HCT116 (cell line): ENCODE data around the gene ARHGAP18. TPM values are rescaled to one million over a fixed set of nuclear protein-coding genes. Genes with fewer than 3 reads are reported as not detected.
A peak's percentile ranks its signal among the peaks of the same experiment; 100 is the strongest.

Experiments
- ATAC-seq: fragments of 200-7000 bp; cut with Tn5 transposase; 2 replicates; pipeline ENCODE4 v1.9.1; 2020; ENCODE audit warnings: mild to moderate bottlenecking, moderate library complexity
- BruUV-seq: library from RNA; stranded (reverse); fragments of 400-500 nt; replicated peaks from 2 replicates; lab custom pipeline; 2021; lab: Mats Ljungman, UMichigan
- CTCF ChIA-PET: fragments of 300-600 bp; sonication (Branson Sonifier 250); formaldehyde crosslinking; loops from one replicate; lab custom pipeline; 2021; ENCODE audit warnings: antibody characterized with exemption; lab: Charles Lee
- POLR2A ChIA-PET: fragments of 300-600, 350-600 bp; sonication (Branson Sonifier 250); formaldehyde crosslinking; loops from one replicate; lab custom pipeline; 2021; ENCODE audit warnings: antibody characterized with exemption; lab: Charles Lee
- RAD21 ChIA-PET, 2 experiments: fragments of 300-600 bp; sonication (Branson Sonifier 250); formaldehyde crosslinking; loops; one replicate each; lab custom pipeline; 2023; ENCODE audit warnings: low total read pairs in 2 of 2; ENCODE audit not compliant: uncharacterized antibody in 2 of 2, unreplicated experiment in 2 of 2, low non-redundant PET in 1 of 2; lab: Charles Lee
- DNase-seq: peaks from one replicate; pipeline ENCODE4 v3.0.0-alpha.2; 2010; ENCODE audit warnings: low read depth, low spot score
- H2AFZ ChIP-seq: fragments of 200-600 bp; shearing (Covaris generic), sonication (generic); 2 replicates; pipeline ENCODE4 v1.6.1; 2017; ENCODE audit warnings: low read depth, mixed run types, mixed read lengths, antibody characterized with exemption, low read length; ENCODE audit not compliant: poor library complexity, severe bottlenecking
- H3K27ac ChIP-seq: 2 replicates; pipeline ENCODE4 v1.5.1; 2012; ENCODE audit warnings: low read depth, low read length
- H3K27me3 ChIP-seq: fragments of 200-600 bp; sonication (generic); 2 replicates; pipeline ENCODE4 v1.6.1; 2016; ENCODE audit warnings: mixed run types, low read length, mixed read lengths; ENCODE audit not compliant: insufficient read depth
- H3K36me3 ChIP-seq, 2 experiments: fragments of 200-500 bp in 1 of 2; fragments of 200-600 bp in 1 of 2; sonication (Bioruptor generic) in 1 of 2; sonication (generic) in 1 of 2; 2 replicates each; pipeline versions ENCODE4 v1.5.1 to v1.6.1; 2014 to 2016; ENCODE audit warnings: low read length in 2 of 2, inconsistent platforms in 1 of 2, mixed read lengths in 1 of 2, mixed run types in 1 of 2; ENCODE audit not compliant: insufficient read depth in 2 of 2, control insufficient read depth in 1 of 2
- H3K4me1 ChIP-seq, 2 experiments: fragments of 200-600 bp in 1 of 2; sonication (generic) in 1 of 2; 2 replicates each; pipeline versions ENCODE4 v1.5.1 to v1.6.1; 2012 to 2017; ENCODE audit warnings: low read length in 2 of 2, inconsistent platforms in 1 of 2, mild to moderate bottlenecking in 1 of 2, mixed read lengths in 1 of 2, mixed run types in 1 of 2, moderate library complexity in 1 of 2; ENCODE audit not compliant: insufficient read depth in 2 of 2, control insufficient read depth in 1 of 2
- H3K4me2 ChIP-seq: fragments of 200-600 bp; sonication (generic); 2 replicates; pipeline ENCODE4 v1.6.1; 2017; ENCODE audit warnings: mixed run types, low read length, mixed read lengths
- H3K4me3 ChIP-seq, 2 experiments: fragments of 200-600 bp in 1 of 2; sonication (generic) in 1 of 2; replicated peaks in 1 of 2; 2 replicates each; pipeline ENCODE4 v1.5.1; 2011 to 2016; ENCODE audit warnings: low read length in 2 of 2, control low read depth in 1 of 2, low read depth in 1 of 2, mild to moderate bottlenecking in 1 of 2, mixed read lengths in 1 of 2, mixed run types in 1 of 2
- H3K79me2 ChIP-seq: fragments of 200-600 bp; sonication (generic); 2 replicates; pipeline ENCODE4 v1.6.1; 2017; ENCODE audit warnings: mild to moderate bottlenecking, mixed run types, low read length, moderate library complexity, mixed read lengths; ENCODE audit not compliant: insufficient read depth
- H3K9ac ChIP-seq: fragments of 200-600 bp; sonication (generic); 2 replicates; pipeline ENCODE4 v1.6.1; 2016; ENCODE audit warnings: low read length, mixed read lengths
- H3K9me2 ChIP-seq: fragments of 200-600 bp; sonication (generic), shearing (Covaris generic); 2 replicates; pipeline ENCODE4 v1.6.1; 2017; ENCODE audit warnings: mixed run types, mild to moderate bottlenecking, moderate library complexity; ENCODE audit not compliant: insufficient read depth
- H3K9me3 ChIP-seq, 2 experiments: fragments of 200-500 bp in 1 of 2; fragments of 200-600 bp in 1 of 2; sonication (Bioruptor generic) in 1 of 2; sonication (generic) in 1 of 2; 2 replicates each; pipeline ENCODE4 v1.6.1; 2014 to 2017; ENCODE audit warnings: low read length in 2 of 2, mixed read lengths in 2 of 2, inconsistent platforms in 1 of 2, low read depth in 1 of 2, mild to moderate bottlenecking in 1 of 2, mixed run types in 1 of 2, moderate library complexity in 1 of 2; ENCODE audit not compliant: control insufficient read depth in 1 of 2, insufficient read depth in 1 of 2
- H4K20me1 ChIP-seq: fragments of 200-600 bp; sonication (generic), shearing (Covaris generic); 2 replicates; pipeline ENCODE4 v1.6.1; 2017; ENCODE audit warnings: mixed run types, mild to moderate bottlenecking, moderate library complexity; ENCODE audit not compliant: insufficient read depth
- CBX3 ChIP-seq: IDR thresholded peaks from 2 replicates; pipeline ENCODE4 v1.6.1; 2012; ENCODE audit warnings: low read depth
- EGR1 ChIP-seq: IDR thresholded peaks from 2 replicates; pipeline ENCODE4 v1.6.1; 2012; ENCODE audit warnings: low read depth
- ELF1 ChIP-seq: IDR thresholded peaks from 2 replicates; pipeline ENCODE4 v1.6.1; 2012; ENCODE audit warnings: low read depth, borderline replicate concordance
- POLR2A ChIP-seq: IDR thresholded peaks from 2 replicates; pipeline ENCODE4 v1.7.0; 2011; ENCODE audit warnings: borderline replicate concordance; ENCODE audit not compliant: insufficient read depth, insufficient read length; ENCODE audit errors: extremely low read depth
- REST ChIP-seq: IDR thresholded peaks from 2 replicates; pipeline ENCODE4 v1.6.1; 2012; ENCODE audit warnings: low read depth
- intact Hi-C: fragments of 100-400 bp; cut with micrococcal nuclease; formaldehyde crosslinking; loops from 2 replicates; pipeline ENCODE4 v1.10.0; 2022
- total RNA-seq: library from RNA; stranded (reverse); gene quantifications from one replicate; pipeline ENCODE4 v1.2.1, GENCODE V29; 2021; ENCODE audit not compliant: unreplicated experiment

The ARHGAP18 gene
- total RNA-seq, 1 experiment from 2014 or later, result 70.3 TPM

GRCh38 chr6:129637340-129638054 is 72.5 kb downstream of the ARHGAP18 start:
- no peaks in the 10 kb centered on the region for H3K9me3 ChIP-seq
- ATAC-seq (no peak), DNase-seq (no peak)
- H3K36me3 ChIP-seq, result peaks cover 9 to 15% of the 10 kb centered on the region in 2 experiments; a peak in 2 of 4 replicates
- no peaks in the 10 kb centered on the region for H4K20me1 ChIP-seq
- POLR2A ChIA-PET, result no interaction called here
- no peaks in the 10 kb centered on the region for H3K27me3 ChIP-seq
- BruUV-seq, result no TSS peak
- RAD21 ChIA-PET, result no interaction called here
- no peaks in the 10 kb centered on the region for H3K9me2 ChIP-seq
- peaks cover 50 to 68% of the 10 kb centered on the region in 2 experiments for H3K4me1 ChIP-seq
- intact Hi-C loops, result no loop called here
- H3K9ac ChIP-seq, result no peak overlapping the region
- no peak overlapping the region for H3K4me2 ChIP-seq
- peaks cover 24% of the 10 kb centered on the region for H3K79me2 ChIP-seq
- no peak overlapping the region for H3K4me3 ChIP-seq
- CTCF ChIA-PET, result no interaction called here
- no peak overlapping the region for H2AFZ ChIP-seq
- TF ChIP-seq EGR1 (no peak), REST (no peak), ELF1 (no peak), CBX3 (no peak), POLR2A (no peak)
- H3K27ac ChIP-seq, result peak overlapping the region; percentile 99
